G401 (cell line): Measurements from ENCODE around the gene PHACTR4. TPM values are rescaled to one million over a fixed set of nuclear protein-coding genes. Genes with fewer than 3 reads are reported as not detected.
"Not testable (repeated sequence)": the region's sequence is repeated elsewhere in the genome, so short reads cannot be mapped to it uniquely, and the experiment has no call there.

Experiments used
- DNase-seq: peaks from one replicate; pipeline ENCODE4 v3.0.0-alpha.2; 2015; ENCODE audit warnings: low spot score
- in situ Hi-C: cut with HindIII; loops from 2 replicates; pipeline ENCODE4 v1.10.0; 2016; ENCODE audit warnings: low sequenced_read_pairs, mixed read lengths
- total RNA-seq: library from RNA; depleted of rRNA; stranded (reverse); fragments of >200 nt; shearing (Covaris generic); gene quantifications from 2 replicates; pipeline ENCODE4 v1.2.3, GENCODE V29; 2014; rRNA removed

Gene PHACTR4
- total RNA-seq, result 3.4 and 4.8 TPM in 2 replicates

- in situ Hi-C loops, result no loop called here
Measured at GRCh38 chr1:28369371-28370238, at the start of gene PHACTR4. TSS of gene PHACTR4 (plus strand) at chr1:28369740. CDS start at chr1:28407448, 37,708 bp downstream.

GRCh38 chr1:28322194-28322593 lies 47.3 kb upstream of the PHACTR4 start:
- no peak for DNase-seq
- in situ Hi-C loops, result no loop called here

More at GRCh38 chr1:28369371-28370238, at the start of gene PHACTR4:
- DNase-seq, result peak; percentile 94

- in situ Hi-C loops, result no loop called here
Measured at GRCh38 chr1:28323720-28324119, 45.8 kb upstream of the PHACTR4 start.

GRCh38 chr1:28326515-28326914 lies 43.0 kb upstream of the PHACTR4 start:
- in situ Hi-C loops, result no loop called here

More at GRCh38 chr1:28323720-28324119, 45.8 kb upstream of the PHACTR4 start:
- no peak for DNase-seq

GRCh38 chr1:28326984-28327383 lies 42.6 kb upstream of the PHACTR4 start:
- no peak for DNase-seq
- in situ Hi-C loops, result no loop called here

More at GRCh38 chr1:28326515-28326914, 43.0 kb upstream of the PHACTR4 start:
- DNase-seq, result no peak

GRCh38 chr1:28327431-28327830 lies 42.1 kb upstream of the PHACTR4 start:
- in situ Hi-C loops, DNase-seq: not testable (repeated sequence)

GRCh38 chr1:28328228-28328648 lies 41.3 kb upstream of the PHACTR4 start:
- in situ Hi-C loops, result no loop called here
- no peak for DNase-seq

- in situ Hi-C loops, result no loop called here
- DNase-seq, result peak; percentile 16
Measured at GRCh38 chr1:28329395-28330153, 40.0 kb upstream of the PHACTR4 start.

GRCh38 chr1:28338897-28339296 lies 30.6 kb upstream of the PHACTR4 start:
- no peak for DNase-seq
- in situ Hi-C loops, result no loop called here

GRCh38 chr1:28339551-28339950 lies 30.0 kb upstream of the PHACTR4 start:
- no peak for DNase-seq
- in situ Hi-C loops, result no loop called here

- in situ Hi-C loops, result no loop called here
- no peak for DNase-seq
Measured at GRCh38 chr1:28340221-28340974, 29.1 kb upstream of the PHACTR4 start.

- in situ Hi-C loops, result no loop called here
- DNase-seq, result no peak
Measured at GRCh38 chr1:28341591-28341990, 27.9 kb upstream of the PHACTR4 start.

GRCh38 chr1:28343405-28343804 lies 26.1 kb upstream of the PHACTR4 start:
- in situ Hi-C loops, result no loop called here
- DNase-seq, result no peak

GRCh38 chr1:28353248-28353810 lies 16.2 kb upstream of the PHACTR4 start:
- in situ Hi-C loops, result not testable (repeated sequence)

GRCh38 chr1:28354121-28354520 lies 15.4 kb upstream of the PHACTR4 start:
- DNase-seq, result no peak
- in situ Hi-C loops, result no loop called here

More at GRCh38 chr1:28353248-28353810, 16.2 kb upstream of the PHACTR4 start:
- not testable (repeated sequence) for DNase-seq

GRCh38 chr1:28358716-28359115 lies 10.8 kb upstream of the PHACTR4 start:
- DNase-seq, result no peak
- in situ Hi-C loops, result no loop called here

- DNase-seq, result peak; percentile 76
- in situ Hi-C loops, result no loop called here
Measured at GRCh38 chr1:28359592-28360239, 9.8 kb upstream of the PHACTR4 start.

- no peak for DNase-seq
- in situ Hi-C loops, result no loop called here
Measured at GRCh38 chr1:28364888-28365287, 4.7 kb upstream of the PHACTR4 start.
